ENCODE results near the gene ITGA3.

DNA sequence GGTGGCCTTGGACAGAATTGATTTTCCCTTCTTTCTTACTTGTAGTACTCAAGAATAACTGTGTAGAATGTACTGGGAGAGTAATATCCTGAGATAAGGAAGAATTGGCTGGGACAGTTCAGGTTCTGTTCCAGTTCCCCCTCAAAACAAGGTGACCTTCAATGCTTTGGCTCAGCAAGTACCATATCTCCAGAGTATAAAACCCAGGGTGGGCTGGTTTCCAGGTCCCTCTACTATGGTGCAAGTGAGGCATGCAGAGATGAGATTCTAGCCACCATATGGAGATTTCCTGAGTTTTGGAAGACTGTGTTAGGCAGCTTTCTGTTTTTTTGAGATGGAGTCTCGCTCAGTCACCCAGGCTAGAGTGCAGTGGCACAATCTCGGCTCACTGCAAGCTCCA lies 42.8 kb upstream of the ITGA3 start:
- TF ChIP-seq, protein P1, sequence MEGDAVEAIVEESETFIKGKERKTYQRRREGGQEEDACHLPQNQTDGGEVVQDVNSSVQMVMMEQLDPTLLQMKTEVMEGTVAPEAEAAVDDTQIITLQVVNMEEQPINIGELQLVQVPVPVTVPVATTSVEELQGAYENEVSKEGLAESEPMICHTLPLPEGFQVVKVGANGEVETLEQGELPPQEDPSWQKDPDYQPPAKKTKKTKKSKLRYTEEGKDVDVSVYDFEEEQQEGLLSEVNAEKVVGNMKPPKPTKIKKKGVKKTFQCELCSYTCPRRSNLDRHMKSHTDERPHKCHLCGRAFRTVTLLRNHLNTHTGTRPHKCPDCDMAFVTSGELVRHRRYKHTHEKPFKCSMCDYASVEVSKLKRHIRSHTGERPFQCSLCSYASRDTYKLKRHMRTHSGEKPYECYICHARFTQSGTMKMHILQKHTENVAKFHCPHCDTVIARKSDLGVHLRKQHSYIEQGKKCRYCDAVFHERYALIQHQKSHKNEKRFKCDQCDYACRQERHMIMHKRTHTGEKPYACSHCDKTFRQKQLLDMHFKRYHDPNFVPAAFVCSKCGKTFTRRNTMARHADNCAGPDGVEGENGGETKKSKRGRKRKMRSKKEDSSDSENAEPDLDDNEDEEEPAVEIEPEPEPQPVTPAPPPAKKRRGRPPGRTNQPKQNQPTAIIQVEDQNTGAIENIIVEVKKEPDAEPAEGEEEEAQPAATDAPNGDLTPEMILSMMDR (IDR thresholded peaks at IDR 0.05; ENCODE audit: insufficient read depth, low read length, poor library complexity, severe bottlenecking): no peak
- no peak for TF ChIP-seq EZH2phosphoT487 (conservative IDR thresholded peaks at IDR 0.05; ENCODE audit: low read length)

Measured in SU-DHL-6 (cell line).